ENCODE measurements around the gene ZNF566. TPM values are rescaled to one million over a fixed set of nuclear protein-coding genes. Genes with fewer than 3 reads are reported as not detected.

ZNF566 gene
- total and polyA plus RNA-seq, 2 of the 13 experiments (the other 11 are each of a cell fraction or from before 2014, with no cell fraction given) = 4.8 to 13.7 TPM

- TF ChIP-seq AFF4 (CRISPR knock-in tag; IDR thresholded peaks at IDR 0.05) = no peak
- TF ChIP-seq ZBTB20 (CRISPR knock-in tag; IDR thresholded peaks at IDR 0.05; ENCODE audit: borderline replicate concordance, low read depth) = peak; percentile 80; the same call in 1 of the 2 replicates
- TF ChIP-seq ZBTB8A (CRISPR knock-in tag; IDR thresholded peaks at IDR 0.05; ENCODE audit: borderline replicate concordance, low read depth) = no peak
- TF ChIP-seq ZNF280D (CRISPR knock-in tag; IDR thresholded peaks at IDR 0.05) = peak; percentile 88; the same call in 1 of the 2 replicates
- peak; percentile 73 for TF ChIP-seq PHF20 (CRISPR knock-in tag; IDR thresholded peaks at IDR 0.05)
- TF ChIP-seq SAP130 (CRISPR knock-in tag; IDR thresholded peaks at IDR 0.05; ENCODE audit: low read depth) = peak; percentile 76
- TF ChIP-seq FOSL2 (CRISPR knock-in tag; IDR thresholded peaks at IDR 0.05) = peak; percentile 31; the same call in 1 of the 2 replicates
- TF ChIP-seq ZFP41 (CRISPR knock-in tag; IDR thresholded peaks at IDR 0.05; ENCODE audit: borderline replicate concordance) = peak; percentile 78; the same call in 1 of the 2 replicates
- TF ChIP-seq ZNF253 (CRISPR knock-in tag; IDR thresholded peaks at IDR 0.05; ENCODE audit: borderline replicate concordance) = no peak
- peak; percentile 66; the same call in 1 of the 2 replicates for TF ChIP-seq ZNF737 (CRISPR knock-in tag; IDR thresholded peaks at IDR 0.05; ENCODE audit: borderline replicate concordance)
- TF ChIP-seq MTA3 (CRISPR knock-in tag; IDR thresholded peaks at IDR 0.05) = no peak
- TF ChIP-seq ZBTB2 (CRISPR knock-in tag; IDR thresholded peaks at IDR 0.05; ENCODE audit: low read depth) = 0 out of 2 replicates have a peak, but pooled peaks have one; percentile 20
- TF ChIP-seq HNF4G (IDR thresholded peaks at IDR 0.05; ENCODE audit: borderline replicate concordance, low read depth, low read length) = no peak
- TF ChIP-seq HNF4G (CRISPR knock-in tag; IDR thresholded peaks at IDR 0.05; ENCODE audit: borderline replicate concordance, low read depth) = 0 out of 2 replicates have a peak, but pooled peaks have one; percentile 49
- peak; percentile 66; the same call in 1 of the 2 replicates for TF ChIP-seq MXD1 (CRISPR knock-in tag; IDR thresholded peaks at IDR 0.05)
- 0 out of 2 replicates have a peak, but pooled peaks have one; percentile 25 for TF ChIP-seq AHR (CRISPR knock-in tag; IDR thresholded peaks at IDR 0.05)
- TF ChIP-seq ZNF234 (CRISPR knock-in tag; conservative IDR thresholded peaks at IDR 0.05) = no peak
- TF ChIP-seq ZNF724P (CRISPR knock-in tag; IDR thresholded peaks at IDR 0.05; ENCODE audit: borderline replicate concordance) = 0 out of 2 replicates have a peak, but pooled peaks have one; percentile 15
- TF ChIP-seq REPIN1 (CRISPR knock-in tag; IDR thresholded peaks at IDR 0.05; ENCODE audit: borderline replicate concordance, low read depth) = no peak
Measured at GRCh38 chr19:36489118-36489919, at the start of gene ZNF566 (continued).
